HG02885 (cell line): ENCODE data around the gene KRTAP13-2.

Experiments used
- ATAC-seq: cut with Tn5 transposase; IDR thresholded peaks from one replicate; pipeline ENCODE4 v1.9.1; 2021; ENCODE audit warnings: mild to moderate bottlenecking; ENCODE audit not compliant: unreplicated experiment, poor library complexity

The KRTAP13-2 gene

DNA sequence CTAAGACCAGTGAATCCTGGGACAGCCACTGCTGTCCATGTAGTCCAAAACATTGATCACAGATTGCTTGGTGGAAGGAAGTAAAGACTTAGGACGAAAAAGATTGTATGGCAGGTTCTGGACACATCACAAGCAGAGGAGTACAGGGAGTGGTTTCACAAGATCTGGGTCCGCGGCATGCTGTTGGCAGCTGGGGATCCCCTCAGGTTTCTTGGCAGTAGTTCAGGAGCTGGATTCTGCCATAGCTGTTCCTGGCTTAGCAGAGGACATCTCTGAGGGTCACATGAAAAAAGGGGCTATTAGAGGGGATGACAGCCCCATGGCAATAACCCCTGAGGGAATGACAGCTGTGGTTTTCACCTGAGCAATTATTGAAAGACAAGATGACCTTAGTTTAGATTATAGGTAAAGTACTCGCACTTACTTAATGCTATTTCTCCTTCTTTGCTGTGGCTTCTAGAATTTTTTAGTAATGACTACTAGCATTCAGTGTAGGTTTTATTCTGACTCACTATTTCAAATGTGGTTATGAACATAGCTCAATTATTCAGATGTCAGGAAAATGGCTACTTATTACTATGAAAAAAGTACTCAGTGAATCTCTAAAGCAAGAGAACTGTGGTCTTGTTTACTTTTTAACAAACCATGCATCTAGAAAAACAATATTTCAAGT, 42.7 kb downstream of the KRTAP13-2 start:
- no peak for ATAC-seq

DNA sequence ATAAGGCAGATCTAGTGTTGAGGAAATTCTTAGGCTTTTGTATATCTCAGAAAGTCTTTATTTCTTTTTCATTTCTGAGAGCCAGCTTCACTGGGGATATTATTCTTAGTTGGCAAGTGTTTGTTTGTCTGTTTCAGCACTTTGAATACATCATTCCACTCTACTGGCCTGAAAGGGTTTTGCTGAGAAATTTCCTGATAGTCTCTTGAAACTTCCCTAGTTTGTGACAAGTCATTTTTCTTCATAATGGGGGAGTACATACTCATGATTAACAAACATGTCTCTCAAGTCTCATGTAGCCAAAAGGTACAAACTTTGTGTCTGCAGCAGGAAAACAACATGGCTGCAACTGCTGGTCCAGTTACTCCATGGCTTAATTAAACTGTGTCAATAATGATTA, 45.7 kb downstream of the KRTAP13-2 start:
- ATAC-seq: no peak
